SH-SY5Y (cell line): ENCODE measurements around the gene IL17RA.

Experiments
- GATA2 ChIP-seq: IDR thresholded peaks from 2 replicates; pipeline ENCODE4 v1.6.1; 2011; ENCODE audit warnings: mild to moderate bottlenecking, low read depth, low read length
- GATA3 ChIP-seq: IDR thresholded peaks from 2 replicates; pipeline ENCODE4 v1.6.1; 2011; ENCODE audit warnings: low read depth, mild to moderate bottlenecking, low read length, moderate library complexity

GRCh38 chr22:17087498-17088131, 2.8 kb downstream of the IL17RA start:
- TF ChIP-seq GATA3, result no peak
- no peak for TF ChIP-seq GATA2
